Prostate gland (tissue), 2 donors: ENCODE results near the gene PLP2. TPM values are rescaled to one million over a fixed set of nuclear protein-coding genes. Genes with fewer than 3 reads are reported as not detected.

Experiments used
- DNase-seq: peaks from one replicate; pipeline ENCODE4 v3.0.0-alpha.2; 2019; ENCODE audit warnings: low spot score
- H3K27ac ChIP-seq, 2 donors: fragments of 200-600 bp; sonication (generic); 2 replicates each; pipeline ENCODE4 v1.5.1; 2017 to 2019
- H3K27me3 ChIP-seq: fragments of 200-600 bp; sonication (generic); replicated peaks from 2 replicates; pipeline ENCODE4 v1.5.1; 2019; ENCODE audit not compliant: insufficient read depth
- H3K36me3 ChIP-seq, 2 donors: fragments of 200-600 bp; sonication (generic); 1 replicate in 1 of 2; 2 replicates in 1 of 2; pipeline versions ENCODE4 v1.5.1 to v1.8.1; 2017 to 2019
- H3K4me1 ChIP-seq: fragments of 200-600 bp; sonication (generic); replicated peaks from 2 replicates; pipeline ENCODE4 v1.5.1; 2019
- H3K4me3 ChIP-seq, 2 donors: fragments of 200-600 bp; sonication (generic); 2 replicates each; pipeline ENCODE4 v1.5.1; 2017 to 2019
- H3K9me3 ChIP-seq: fragments of 200-600 bp; sonication (generic); 2 replicates; pipeline ENCODE4 v1.5.1; 2017
- CTCF ChIP-seq, 4 experiments: fragments of 200-600 bp in 2 of 4; fragments of 450-650 bp in 2 of 4; sonication (generic) in 2 of 4; IDR thresholded peaks; 1 replicate in 3 of 4; 2 replicates in 1 of 4; pipeline ENCODE4 v1.5.1; 2016 to 2019; ENCODE audit warnings: antibody characterized with exemption in 4 of 4, mild to moderate bottlenecking in 2 of 4, moderate library complexity in 2 of 4
- POLR2A ChIP-seq: fragments of 450-650 bp; IDR thresholded peaks from one replicate; pipeline ENCODE4 v1.6.1; 2016; ENCODE audit warnings: antibody characterized with exemption, mild to moderate bottlenecking
- POLR2AphosphoS5 ChIP-seq: sonication (generic); formaldehyde crosslinking; IDR thresholded peaks from one replicate; pipeline ENCODE4 v1.6.1; 2017; ENCODE audit warnings: antibody characterized with exemption
- WGBS: methylation state at CpG from one replicate; pipeline ENCODE4 v1.1.5; 2018; 5-methylcytosine and 5-hydroxymethylcytosine counted together
- intact Hi-C: fragments of 100-400 bp; cut with DNase I; formaldehyde crosslinking; loops from one replicate; pipeline ENCODE4 v1.14.2; 2022
- total RNA-seq, 2 donors: library from RNA; depleted of rRNA; stranded (reverse); fragments of >200 nt; gene quantifications; one replicate each; pipeline ENCODE4 v1.1.0, GENCODE V29; 2016

PLP2 gene
- total RNA-seq, 2 donors from 2014 or later, result 24.3 to 34.7 TPM

- TF ChIP-seq POLR2A (peak; percentile 52), CTCF (IDR thresholded peaks at IDR 0.05) (peak in 1 of 4 experiments; percentile 14), POLR2AphosphoS5 (peak; percentile 62)
- H3K36me3 ChIP-seq, result no peaks in the 10 kb centered on the region
- no peaks in the 10 kb centered on the region for H3K9me3 ChIP-seq
- H3K4me3 ChIP-seq, result peak within 1 kb of the TSS in 1 of 2 donors; percentile 17
- H3K27me3 ChIP-seq, result no peaks in the 10 kb centered on the region
- DNase-seq, result peak; percentile 86
- H3K4me1 ChIP-seq, result no peaks in the 10 kb centered on the region
- intact Hi-C loops, result loop anchor here (10.0 kb wide), 1 partner anchor 65 kb away; the partner anchor contains the start of genes FOXP3 and PPP1R3F
- WGBS, result under 1% methylated on average over 27 of the region's 61 CpGs
- peak within 1 kb of the TSS; percentile 51 to 53 for H3K27ac ChIP-seq
Measured at GRCh38 chrX:49199906-49200771, 28.4 kb downstream of the PLP2 start, which contains the start of gene SYP. TSS of gene SYP (minus strand) at chrX:49200193. CDS start at chrX:49200186, 7 bp downstream.

- intact Hi-C loops, result no loop called here
- no peaks in the 10 kb centered on the region for H3K4me1 ChIP-seq
- WGBS, result 42% methylated on average over 2 of the region's 2 CpGs
- no peak for TF ChIP-seq CTCF (IDR thresholded peaks at IDR 0.05)
- no peak for TF ChIP-seq POLR2AphosphoS5
- no peak for TF ChIP-seq POLR2A
- no peak for DNase-seq
- no peak overlapping the region for H3K27ac ChIP-seq
- no peaks in the 10 kb centered on the region for H3K27me3 ChIP-seq
- no peaks in the 10 kb centered on the region for H3K9me3 ChIP-seq
- no peaks in the 10 kb centered on the region for H3K36me3 ChIP-seq
- no peak overlapping the region for H3K4me3 ChIP-seq
Measured at GRCh38 chrX:49202022-49202421, 30.3 kb downstream of the PLP2 start.

- no peaks in the 10 kb centered on the region for H3K9me3 ChIP-seq
- H3K27ac ChIP-seq, result no peak overlapping the region
- no peaks in the 10 kb centered on the region for H3K27me3 ChIP-seq
- no peaks in the 10 kb centered on the region for H3K36me3 ChIP-seq
- no peak for DNase-seq
- TF ChIP-seq POLR2AphosphoS5 (no peak), POLR2A (no peak), CTCF (IDR thresholded peaks at IDR 0.05) (no peak)
- H3K4me3 ChIP-seq, result no peak overlapping the region
- 59% methylated on average over 3 of the region's 3 CpGs for WGBS
- intact Hi-C loops, result no loop called here
- H3K4me1 ChIP-seq, result no peaks in the 10 kb centered on the region
Measured at GRCh38 chrX:49203536-49203935, 31.8 kb downstream of the PLP2 start.

GRCh38 chrX:49204017-49204416, 32.3 kb downstream of the PLP2 start:
- Histone ChIP-seq H3K36me3 (no peaks in the 10 kb centered on the region), H3K4me1 (no peaks in the 10 kb centered on the region), H3K9me3 (no peaks in the 10 kb centered on the region), H3K27ac (no peak overlapping the region), H3K4me3 (no peak overlapping the region), H3K27me3 (no peaks in the 10 kb centered on the region)
- 90% methylated on average over 6 of the region's 6 CpGs for WGBS
- intact Hi-C loops, result no loop called here
- no peak for DNase-seq
- no peak for TF ChIP-seq POLR2AphosphoS5
- TF ChIP-seq POLR2A, result no peak
- no peak for TF ChIP-seq CTCF (IDR thresholded peaks at IDR 0.05)

- Histone ChIP-seq H3K4me1 (no peaks in the 10 kb centered on the region), H3K4me3 (no peak overlapping the region), H3K9me3 (no peaks in the 10 kb centered on the region), H3K27me3 (no peaks in the 10 kb centered on the region), H3K36me3 (no peaks in the 10 kb centered on the region), H3K27ac (no peak overlapping the region)
- DNase-seq, result no peak
- 61% methylated on average over 4 of the region's 4 CpGs for WGBS
- intact Hi-C loops, result no loop called here
- TF ChIP-seq CTCF (IDR thresholded peaks at IDR 0.05), result no peak
- TF ChIP-seq POLR2AphosphoS5, result no peak
- TF ChIP-seq POLR2A, result no peak
Measured at GRCh38 chrX:49204709-49205108, 33.0 kb downstream of the PLP2 start.
